NCI-H345 (cell line): ENCODE data around the gene RAB7A.
"Not testable (repeated sequence)": the region's sequence is repeated elsewhere in the genome, so short reads cannot be mapped to it uniquely, and the experiment has no call there.

Experiments used
- DNase-seq: peaks from one replicate; lab custom pipeline; 2025; lab: John Stamatoyannopoulos, UW

Gene RAB7A

GRCh38 chr3:128753715-128754114, 27.7 kb downstream of the RAB7A start:
- no peak for DNase-seq

- DNase-seq, result no peak
These were observed 34.1 kb downstream of the RAB7A start for GRCh38 chr3:128760042-128760441.

GRCh38 chr3:128760881-128761280, 34.9 kb downstream of the RAB7A start:
- no peak for DNase-seq

- DNase-seq, result no peak
These were observed 35.4 kb downstream of the RAB7A start for GRCh38 chr3:128761392-128761791.

- DNase-seq, result no peak
These were observed 38.0 kb downstream of the RAB7A start for GRCh38 chr3:128763967-128764366.

GRCh38 chr3:128764863-128765262, 38.9 kb downstream of the RAB7A start:
- no peak for DNase-seq

GRCh38 chr3:128767094-128767750, 41.2 kb downstream of the RAB7A start:
- DNase-seq, result no peak

GRCh38 chr3:128768471-128768870, 42.5 kb downstream of the RAB7A start:
- DNase-seq, result no peak

- DNase-seq, result no peak
These were observed 44.4 kb downstream of the RAB7A start for GRCh38 chr3:128770387-128770786.

- not testable (repeated sequence) for DNase-seq
These were observed 47.2 kb downstream of the RAB7A start for GRCh38 chr3:128773189-128773588.

- not testable (repeated sequence) for DNase-seq
These were observed 47.6 kb downstream of the RAB7A start for GRCh38 chr3:128773592-128773991.

- DNase-seq, result no peak
These were observed 49.3 kb downstream of the RAB7A start for GRCh38 chr3:128775241-128775640.

GRCh38 chr3:128775906-128776542, 50.0 kb downstream of the RAB7A start:
- no peak for DNase-seq

- no peak for DNase-seq
These were observed 54.3 kb downstream of the RAB7A start for GRCh38 chr3:128780101-128780837.

GRCh38 chr3:128781164-128781563, 55.2 kb downstream of the RAB7A start:
- no peak for DNase-seq

GRCh38 chr3:128782282-128783146, 56.5 kb downstream of the RAB7A start:
- DNase-seq, result no peak

GRCh38 chr3:128783774-128784173, 57.8 kb downstream of the RAB7A start:
- no peak for DNase-seq

- no peak for DNase-seq
These were observed 58.2 kb downstream of the RAB7A start for GRCh38 chr3:128784232-128784631.

- no peak for DNase-seq
These were observed 58.9 kb downstream of the RAB7A start for GRCh38 chr3:128784843-128785242.

- no peak for DNase-seq
These were observed 60.5 kb downstream of the RAB7A start for GRCh38 chr3:128786434-128787020.
